Tibial artery (tissue), 4 donors: Measurements from ENCODE around the gene MAP7.

Experiments
- DNase-seq, 2 donors: peaks; one replicate each; pipeline ENCODE4 v3.0.0-alpha.2; 2019
- H3K27ac ChIP-seq, 2 donors: fragments of 200-600 bp; sonication (generic) in 1 of 2; 1 replicate in 1 of 2; 2 replicates in 1 of 2; pipeline ENCODE4 v1.5.1; 2018 to 2019; ENCODE audit warnings: mild to moderate bottlenecking in 1 of 2
- H3K27me3 ChIP-seq, 2 donors: fragments of 200-600 bp; sonication (generic) in 1 of 2; one replicate each; pipeline versions ENCODE4 v1.5.1 to v1.6.0; 2016 to 2019
- H3K36me3 ChIP-seq, 3 donors: fragments of 200-600 bp; sonication (generic) in 2 of 3; one replicate each; pipeline ENCODE4 v1.5.1; 2016 to 2019; ENCODE audit warnings: mild to moderate bottlenecking in 2 of 3
- H3K4me1 ChIP-seq, 4 donors: fragments of 200-600 bp; sonication (generic) in 2 of 4; 1 replicate in 3 of 4; 2 replicates in 1 of 4; pipeline ENCODE4 v1.5.1; 2016 to 2019
- H3K4me3 ChIP-seq, 2 donors: fragments of 200-600 bp; sonication (generic) in 1 of 2; 1 replicate in 1 of 2; 2 replicates in 1 of 2; pipeline ENCODE4 v1.5.1; 2018 to 2019; ENCODE audit warnings: mild to moderate bottlenecking in 2 of 2
- H3K9me3 ChIP-seq, 3 donors: fragments of 200-600 bp; sonication (generic) in 1 of 3; one replicate each; pipeline ENCODE4 v1.5.1; 2016 to 2019
- intact Hi-C: fragments of 100-400 bp; cut with DNase I; formaldehyde crosslinking; loops from one replicate; pipeline ENCODE4 v1.15.0; 2023; ENCODE audit warnings: low total_unique reads
- TF ChIP-seq, protein P1 (sequence below), 2 experiments: fragments of 200-600 bp in 1 of 2; fragments of 450-650 bp in 1 of 2; IDR thresholded peaks; one replicate each; pipeline ENCODE4 v1.5.1; 2017 to 2019; ENCODE audit warnings: antibody characterized with exemption in 2 of 2, mild to moderate bottlenecking in 1 of 2, moderate library complexity in 1 of 2

The MAP7 gene

DNA sequence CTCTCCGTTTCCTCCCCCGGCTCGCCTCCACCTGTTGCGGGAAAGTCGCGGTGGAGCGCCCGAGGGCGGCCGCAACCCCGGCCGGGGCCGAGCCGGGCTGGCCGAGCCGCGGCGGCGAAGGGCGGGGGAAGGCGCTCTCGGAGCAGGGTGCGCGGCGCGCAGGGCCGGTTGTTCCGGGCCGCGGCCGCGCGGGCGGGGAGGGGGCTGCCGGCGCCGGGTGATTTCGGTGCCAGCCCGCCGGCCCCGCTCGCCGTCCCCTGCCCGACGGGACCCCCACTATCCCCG, 235 bp downstream of the MAP7 start:
- Histone ChIP-seq H3K9me3 (no peaks in the 10 kb centered on the region), H3K27ac (peak overlapping the region; percentile 41 to 61), H3K36me3 (peaks cover under 1 to 3% (median under 1%) of the 10 kb centered on the region in 3 donors), H3K4me3 (peak overlapping the region; percentile 72 to 81), H3K4me1 (peaks cover 0 to 20% (median 8%) of the 10 kb centered on the region in 4 donors), H3K27me3 (peaks cover 0 to 2% of the 10 kb centered on the region in 2 donors)
- TF ChIP-seq, protein P1, sequence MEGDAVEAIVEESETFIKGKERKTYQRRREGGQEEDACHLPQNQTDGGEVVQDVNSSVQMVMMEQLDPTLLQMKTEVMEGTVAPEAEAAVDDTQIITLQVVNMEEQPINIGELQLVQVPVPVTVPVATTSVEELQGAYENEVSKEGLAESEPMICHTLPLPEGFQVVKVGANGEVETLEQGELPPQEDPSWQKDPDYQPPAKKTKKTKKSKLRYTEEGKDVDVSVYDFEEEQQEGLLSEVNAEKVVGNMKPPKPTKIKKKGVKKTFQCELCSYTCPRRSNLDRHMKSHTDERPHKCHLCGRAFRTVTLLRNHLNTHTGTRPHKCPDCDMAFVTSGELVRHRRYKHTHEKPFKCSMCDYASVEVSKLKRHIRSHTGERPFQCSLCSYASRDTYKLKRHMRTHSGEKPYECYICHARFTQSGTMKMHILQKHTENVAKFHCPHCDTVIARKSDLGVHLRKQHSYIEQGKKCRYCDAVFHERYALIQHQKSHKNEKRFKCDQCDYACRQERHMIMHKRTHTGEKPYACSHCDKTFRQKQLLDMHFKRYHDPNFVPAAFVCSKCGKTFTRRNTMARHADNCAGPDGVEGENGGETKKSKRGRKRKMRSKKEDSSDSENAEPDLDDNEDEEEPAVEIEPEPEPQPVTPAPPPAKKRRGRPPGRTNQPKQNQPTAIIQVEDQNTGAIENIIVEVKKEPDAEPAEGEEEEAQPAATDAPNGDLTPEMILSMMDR (IDR thresholded peaks at IDR 0.05), result no peak
- intact Hi-C loops, result no loop called here
- DNase-seq, result no peak

DNA sequence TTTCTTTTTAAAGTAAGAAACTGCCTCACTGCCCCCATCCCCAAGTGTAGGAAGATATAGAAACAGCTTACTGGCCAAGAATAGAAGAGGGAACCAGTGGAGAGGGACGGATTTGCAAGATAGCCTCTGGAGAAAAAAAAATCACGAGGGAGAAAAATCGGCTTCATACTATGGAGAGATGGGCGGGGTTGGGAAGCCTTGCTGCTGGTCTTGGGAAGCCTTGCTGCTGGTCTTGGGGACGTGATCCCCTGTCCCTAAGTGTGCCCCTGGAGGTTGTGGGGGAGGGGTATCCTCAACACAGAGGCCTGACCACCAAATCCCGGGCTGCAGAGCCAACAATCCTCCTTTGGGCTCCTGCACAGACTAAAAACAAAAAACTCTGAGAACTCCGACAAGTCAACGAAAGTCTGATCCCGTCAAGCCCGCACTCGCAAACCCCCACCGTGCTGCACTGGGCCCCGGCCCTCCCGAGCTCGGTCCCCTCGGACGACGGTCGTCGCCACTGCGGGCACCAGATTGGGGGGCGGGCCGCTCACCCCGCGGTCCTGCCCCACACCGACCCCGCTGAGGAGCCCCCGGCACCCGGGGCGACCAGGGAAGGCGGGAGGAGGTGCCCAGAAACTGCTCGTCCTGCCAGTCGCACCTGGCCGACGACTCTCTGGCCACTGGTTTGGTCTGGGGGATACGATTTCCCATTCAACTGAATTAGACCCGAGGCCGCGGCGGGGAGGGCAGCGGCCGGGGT, 750 bp downstream of the MAP7 start:
- Histone ChIP-seq H3K27ac (peak overlapping the region; percentile 41 to 61), H3K27me3 (peaks cover 0 to 2% of the 10 kb centered on the region in 2 donors), H3K9me3 (no peaks in the 10 kb centered on the region), H3K4me3 (peak overlapping the region; percentile 72 to 81), H3K36me3 (no peaks in the 10 kb centered on the region), H3K4me1 (peaks cover 0 to 20% (median 8%) of the 10 kb centered on the region in 4 donors)
- TF ChIP-seq, protein P1 (IDR thresholded peaks at IDR 0.05), result no peak
- DNase-seq, result no peak
- intact Hi-C loops, result no loop called here

- H3K9me3 ChIP-seq, result no peaks in the 10 kb centered on the region
- no peak overlapping the region for H3K27ac ChIP-seq
- TF ChIP-seq, protein P1 (IDR thresholded peaks at IDR 0.05), result no peak
- H3K4me1 ChIP-seq, result peaks cover 0 to 20% (median 8%) of the 10 kb centered on the region in 4 donors
- no peak for DNase-seq
- H3K4me3 ChIP-seq, result no peak overlapping the region
- no peaks in the 10 kb centered on the region for H3K36me3 ChIP-seq
- H3K27me3 ChIP-seq, result peaks cover 0 to 2% of the 10 kb centered on the region in 2 donors
- intact Hi-C loops, result no loop called here
These were observed 1.5 kb downstream of the MAP7 start for GRCh38 chr6:136548582-136549299.

DNA sequence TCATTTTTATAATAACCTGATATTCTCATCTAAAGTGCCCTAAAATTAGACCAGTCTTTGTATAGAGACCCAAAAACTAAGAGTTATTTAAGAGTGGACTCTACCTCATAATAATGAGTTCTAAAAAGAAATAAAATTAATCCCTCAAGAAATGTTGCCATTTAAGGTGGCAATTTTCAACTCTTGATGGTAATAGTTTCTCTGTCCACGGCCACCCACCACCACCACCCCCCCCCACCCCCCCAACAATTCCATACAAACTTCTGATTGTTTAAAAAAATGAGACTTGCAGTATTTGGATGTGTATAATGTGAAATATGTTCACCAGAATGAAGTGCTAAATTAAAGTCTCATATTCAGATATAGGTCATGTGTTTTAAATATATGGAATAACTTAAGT, 2.4 kb downstream of the MAP7 start:
- intact Hi-C loops, result no loop called here
- no peak for DNase-seq
- Histone ChIP-seq H3K27ac (no peak overlapping the region), H3K4me3 (no peak overlapping the region), H3K9me3 (no peaks in the 10 kb centered on the region), H3K27me3 (peaks cover 0 to 2% of the 10 kb centered on the region in 2 donors), H3K36me3 (no peaks in the 10 kb centered on the region), H3K4me1 (peaks cover 0 to 20% (median 8%) of the 10 kb centered on the region in 4 donors)
- TF ChIP-seq, protein P1 (IDR thresholded peaks at IDR 0.05), result no peak

- Histone ChIP-seq H3K4me1 (peaks cover 0 to 20% (median 8%) of the 10 kb centered on the region in 4 donors), H3K27ac (no peak overlapping the region), H3K9me3 (no peaks in the 10 kb centered on the region), H3K4me3 (no peak overlapping the region), H3K27me3 (peaks cover 0 to 2% of the 10 kb centered on the region in 2 donors), H3K36me3 (no peaks in the 10 kb centered on the region)
- intact Hi-C loops, result no loop called here
- TF ChIP-seq, protein P1 (IDR thresholded peaks at IDR 0.05), result peak; percentile 32 to 45
- no peak for DNase-seq
These were observed 2.9 kb downstream of the MAP7 start for GRCh38 chr6:136547336-136547735.
